Stomach (tissue), 9 donors: Measurements from ENCODE around the gene LGI1. TPM values are rescaled to one million over a fixed set of nuclear protein-coding genes. Genes with fewer than 3 reads are reported as not detected.

Source experiments
- DNase-seq, 2 donors: peaks; one replicate each; pipeline versions ENCODE4 v3.0.0 to v3.0.0-alpha.2; 2013 to 2019
- H3K27ac ChIP-seq, 5 donors: fragments of 200-600 bp in 4 of 5; sonication (generic) in 4 of 5; one replicate each; pipeline ENCODE4 v1.5.1; 2013 to 2019; ENCODE audit warnings: mild to moderate bottlenecking in 1 of 5, moderate library complexity in 1 of 5
- H3K27me3 ChIP-seq, 3 donors: fragments of 200-600 bp; sonication (generic); one replicate each; pipeline ENCODE4 v1.5.1; 2017 to 2019; ENCODE audit warnings: mixed run types in 1 of 3
- H3K36me3 ChIP-seq, 4 donors: fragments of 200-600 bp; sonication (generic); 1 replicate in 3 of 4; 2 replicates in 1 of 4; pipeline ENCODE4 v1.5.1; 2016 to 2019
- H3K4me1 ChIP-seq, 4 donors: fragments of 200-600 bp; sonication (generic); one replicate each; pipeline ENCODE4 v1.5.1; 2016 to 2019
- H3K4me3 ChIP-seq, 4 donors: fragments of 200-600 bp; sonication (generic) in 3 of 4; one replicate each; pipeline ENCODE4 v1.5.1; 2016 to 2019; ENCODE audit warnings: mild to moderate bottlenecking in 1 of 4
- H3K9me3 ChIP-seq, 4 donors: fragments of 200-600 bp; sonication (generic); one replicate each; pipeline ENCODE4 v1.5.1; 2016 to 2019
- EP300 ChIP-seq: sonication (generic); formaldehyde crosslinking; IDR thresholded peaks from one replicate; pipeline ENCODE4 v1.6.1; 2017; ENCODE audit warnings: antibody characterized with exemption
- POLR2A ChIP-seq, 4 donors: fragments of 450-650 bp; IDR thresholded peaks; one replicate each; pipeline ENCODE4 v1.6.1; 2016; ENCODE audit warnings: antibody characterized with exemption in 4 of 4, control low read depth in 2 of 4, mild to moderate bottlenecking in 1 of 4, moderate library complexity in 1 of 4
- POLR2AphosphoS5 ChIP-seq, 3 donors: sonication (generic); formaldehyde crosslinking; IDR thresholded peaks; one replicate each; pipeline ENCODE4 v1.6.1; 2016; ENCODE audit warnings: antibody characterized with exemption in 3 of 3
- WGBS, 5 donors: extraction: QIAGEN DNeasy Blood & Tissue Kit in 3 of 5; methylation state at CpG; one replicate each; pipeline versions ENCODE4 v1.1.5 to v1.1.7; 2013 to 2018; 5-methylcytosine and 5-hydroxymethylcytosine counted together
- intact Hi-C: fragments of 100-400 bp; cut with DNase I; formaldehyde crosslinking; loops from one replicate; pipeline ENCODE4 v1.15.1; 2023; ENCODE audit warnings: low total_unique reads
- polyA plus RNA-seq, 3 donors: library from polyadenylated mRNA; stranded (reverse); fragments of 200-250 nt; gene quantifications; one replicate each; pipeline ENCODE4 v1.2.3, GENCODE V29; 2013
- total RNA-seq, 5 donors: library from RNA; depleted of rRNA; stranded (reverse); fragments of >200 nt; gene quantifications; one replicate each; pipeline versions ENCODE4 v1.1.0 to v1.2.3, GENCODE V29; 2014 to 2016
- TF ChIP-seq, protein P1 (sequence below), 7 experiments: fragments of 450-650 bp in 4 of 7; fragments of 200-600 bp in 3 of 7; sonication (generic) in 3 of 7; IDR thresholded peaks; one replicate each; pipeline ENCODE4 v1.5.1; 2016 to 2019; ENCODE audit warnings: antibody characterized with exemption in 7 of 7, control low read depth in 2 of 7, mild to moderate bottlenecking in 1 of 7
- donor health status: healthy with polysubstance abuse.
- donor health status: Bipolar disorder and iron deficiency.
- donor health status: healthy.

The LGI1 gene
- total and polyA plus RNA-seq, 8 donors: 0.12 to 7.2 (median 1.6) TPM; not detected in 2

DNA sequence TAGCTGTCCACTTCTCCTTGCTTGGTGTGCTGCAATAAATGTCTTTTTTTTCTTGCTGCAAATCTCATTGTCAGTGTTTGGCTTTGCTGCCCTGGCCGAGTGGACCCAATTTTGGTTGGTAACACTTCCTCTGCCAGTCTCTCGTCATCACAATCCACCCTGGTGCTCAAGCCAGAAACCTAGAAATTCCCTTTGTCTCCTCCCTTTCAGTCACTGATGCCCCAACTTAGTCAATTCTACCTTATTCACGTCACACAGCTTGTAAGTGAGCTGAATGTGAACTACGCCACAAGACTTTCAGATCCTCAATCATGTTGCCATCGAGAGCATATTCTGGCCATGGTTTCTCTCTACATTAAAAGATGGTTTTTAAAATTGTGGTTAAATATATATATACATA, 42.4 kb upstream of the LGI1 start:
- H3K4me1 ChIP-seq: no peaks in the 10 kb centered on the region
- peak in 1 of 2 donors; percentile 7 for DNase-seq
- no peak for TF ChIP-seq POLR2AphosphoS5 (IDR thresholded peaks at IDR 0.05)
- no peak for TF ChIP-seq EP300
- TF ChIP-seq POLR2A (IDR thresholded peaks at IDR 0.05): no peak
- TF ChIP-seq, protein P1, sequence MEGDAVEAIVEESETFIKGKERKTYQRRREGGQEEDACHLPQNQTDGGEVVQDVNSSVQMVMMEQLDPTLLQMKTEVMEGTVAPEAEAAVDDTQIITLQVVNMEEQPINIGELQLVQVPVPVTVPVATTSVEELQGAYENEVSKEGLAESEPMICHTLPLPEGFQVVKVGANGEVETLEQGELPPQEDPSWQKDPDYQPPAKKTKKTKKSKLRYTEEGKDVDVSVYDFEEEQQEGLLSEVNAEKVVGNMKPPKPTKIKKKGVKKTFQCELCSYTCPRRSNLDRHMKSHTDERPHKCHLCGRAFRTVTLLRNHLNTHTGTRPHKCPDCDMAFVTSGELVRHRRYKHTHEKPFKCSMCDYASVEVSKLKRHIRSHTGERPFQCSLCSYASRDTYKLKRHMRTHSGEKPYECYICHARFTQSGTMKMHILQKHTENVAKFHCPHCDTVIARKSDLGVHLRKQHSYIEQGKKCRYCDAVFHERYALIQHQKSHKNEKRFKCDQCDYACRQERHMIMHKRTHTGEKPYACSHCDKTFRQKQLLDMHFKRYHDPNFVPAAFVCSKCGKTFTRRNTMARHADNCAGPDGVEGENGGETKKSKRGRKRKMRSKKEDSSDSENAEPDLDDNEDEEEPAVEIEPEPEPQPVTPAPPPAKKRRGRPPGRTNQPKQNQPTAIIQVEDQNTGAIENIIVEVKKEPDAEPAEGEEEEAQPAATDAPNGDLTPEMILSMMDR (IDR thresholded peaks at IDR 0.05): no peak
- H3K27ac ChIP-seq: no peak overlapping the region
- no peak overlapping the region for H3K4me3 ChIP-seq
- peaks cover 0 to 7% (median 0%) of the 10 kb centered on the region in 3 donors for H3K27me3 ChIP-seq
- no peaks in the 10 kb centered on the region for H3K36me3 ChIP-seq
- intact Hi-C loops: no loop called here
- no peaks in the 10 kb centered on the region for H3K9me3 ChIP-seq
- 70 to 90% (median 80%) methylated on average over 5 of the region's 5 CpGs for WGBS, 5 donors

DNA sequence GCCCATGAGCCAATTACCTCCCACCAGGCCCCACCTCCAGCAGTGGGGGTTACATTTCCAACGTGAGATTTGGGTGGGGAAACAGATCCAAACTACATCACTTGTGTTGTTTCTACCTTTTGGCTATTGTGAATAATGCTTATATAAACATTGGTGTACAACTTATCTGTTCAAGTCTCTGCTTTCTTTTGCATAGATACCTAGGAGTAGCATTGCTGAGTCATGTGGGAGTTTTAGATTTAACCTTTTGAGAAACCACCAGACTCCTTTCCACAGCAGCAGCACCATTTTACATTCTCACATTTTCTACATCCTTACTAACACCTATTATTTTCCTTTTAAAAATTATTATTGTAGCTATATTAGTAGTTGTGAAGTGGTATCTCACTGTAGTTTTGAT, 41.0 kb upstream of the LGI1 start:
- peaks cover 0 to 7% (median 0%) of the 10 kb centered on the region in 3 donors for H3K27me3 ChIP-seq
- intact Hi-C loops: no loop called here

DNA sequence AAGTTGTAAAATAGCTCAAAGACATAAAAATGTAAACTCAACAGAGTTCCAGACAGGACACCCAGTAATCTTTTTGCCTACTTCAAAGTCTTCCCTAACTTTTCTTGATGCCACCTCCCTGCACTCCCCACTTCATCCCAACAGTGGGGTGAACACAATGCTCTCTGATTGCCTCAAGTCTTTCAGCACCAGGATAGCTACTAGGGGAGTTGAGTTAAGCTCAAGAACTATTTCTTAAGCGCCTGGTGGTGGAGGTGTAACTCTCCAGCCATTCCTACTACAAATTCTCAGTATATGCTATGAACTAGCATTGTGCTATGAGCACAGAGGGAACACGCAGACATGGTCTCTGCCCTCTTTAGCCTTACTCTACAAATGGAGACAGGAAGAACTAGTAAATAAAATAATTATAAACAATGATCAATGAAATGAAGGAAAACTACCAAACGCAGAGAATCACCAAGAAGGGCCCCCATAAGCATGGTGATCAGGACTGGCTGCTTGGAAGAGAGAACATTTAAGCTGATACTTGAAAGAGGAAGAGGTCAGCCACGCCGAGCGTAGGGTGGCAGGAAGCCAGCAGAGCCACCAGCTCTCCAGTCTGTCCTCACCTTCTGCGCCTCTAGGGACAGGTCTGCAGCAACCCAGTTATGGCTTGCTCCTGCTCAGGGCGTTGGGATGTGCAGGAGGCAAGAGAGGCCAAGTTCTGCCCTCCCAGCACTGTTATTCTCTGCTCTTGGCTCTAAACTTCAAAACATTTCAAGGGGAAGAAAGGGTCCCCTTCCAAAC, 38.6 kb upstream of the LGI1 start:
- Histone ChIP-seq H3K27ac (no peak overlapping the region), H3K27me3 (peaks cover 0 to 7% (median 0%) of the 10 kb centered on the region in 3 donors), H3K4me1 (no peaks in the 10 kb centered on the region), H3K9me3 (no peaks in the 10 kb centered on the region), H3K36me3 (no peaks in the 10 kb centered on the region), H3K4me3 (no peak overlapping the region)
- DNase-seq: no peak
- 51 to 68% (median 58%) methylated on average over 8 of the region's 8 CpGs for WGBS, 5 donors
- TF ChIP-seq EP300 (no peak), POLR2AphosphoS5 (IDR thresholded peaks at IDR 0.05) (no peak), POLR2A (IDR thresholded peaks at IDR 0.05) (no peak)
- TF ChIP-seq, protein P1 (IDR thresholded peaks at IDR 0.05): no peak
- intact Hi-C loops: no loop called here

More for the DNA sequence above, 41.0 kb upstream of the LGI1 start:
- no peak overlapping the region for H3K4me3 ChIP-seq
- no peak overlapping the region for H3K27ac ChIP-seq
- no peaks in the 10 kb centered on the region for H3K36me3 ChIP-seq
- no peak for DNase-seq
- H3K9me3 ChIP-seq: no peaks in the 10 kb centered on the region
- TF ChIP-seq EP300 (no peak), POLR2A (IDR thresholded peaks at IDR 0.05) (no peak), POLR2AphosphoS5 (IDR thresholded peaks at IDR 0.05) (no peak)
- TF ChIP-seq, protein P1 (IDR thresholded peaks at IDR 0.05): no peak
- WGBS, 5 donors: 0 to 23% (median 19%) methylated on average over 1 of the region's 1 CpG
- H3K4me1 ChIP-seq: no peaks in the 10 kb centered on the region

DNA sequence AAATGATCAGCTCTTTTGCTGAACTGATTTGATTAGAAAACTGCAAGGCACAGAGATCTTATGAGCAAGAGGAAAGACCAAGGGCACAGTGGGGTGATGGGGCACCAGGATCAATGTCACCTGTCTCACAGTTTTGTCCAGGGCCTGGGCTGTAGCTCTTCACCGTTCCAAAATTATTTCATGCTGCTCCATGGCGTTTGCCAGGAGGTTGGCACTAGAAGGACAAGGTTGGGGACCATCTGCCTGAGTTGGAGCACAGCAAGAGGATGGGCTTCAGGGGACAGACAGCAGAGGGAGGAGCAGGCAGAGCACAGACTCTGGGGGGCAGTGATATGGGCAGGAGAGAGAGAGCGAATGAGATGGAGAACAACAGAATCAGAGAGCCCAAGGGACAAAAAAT, 37.8 kb upstream of the LGI1 start:
- H3K27me3 ChIP-seq: peaks cover 0 to 7% (median 0%) of the 10 kb centered on the region in 3 donors
- H3K27ac ChIP-seq: no peak overlapping the region
- no peaks in the 10 kb centered on the region for H3K36me3 ChIP-seq
- intact Hi-C loops: no loop called here
- H3K9me3 ChIP-seq: no peaks in the 10 kb centered on the region
- TF ChIP-seq POLR2AphosphoS5 (IDR thresholded peaks at IDR 0.05): no peak
- TF ChIP-seq EP300: no peak
- no peak for TF ChIP-seq POLR2A (IDR thresholded peaks at IDR 0.05)
- TF ChIP-seq, protein P1 (IDR thresholded peaks at IDR 0.05): no peak
- H3K4me3 ChIP-seq: no peak overlapping the region
- no peaks in the 10 kb centered on the region for H3K4me1 ChIP-seq
- no peak for DNase-seq
- WGBS, 5 donors: 63 to 80% (median 75%) methylated on average over 3 of the region's 3 CpGs
